SK-N-MC (cell line): ENCODE data around the gene ABHD16B.

Experiments
- DNase-seq: peaks from one replicate; pipeline ENCODE4 v3.0.0-alpha.2; 2011; ENCODE audit warnings: low read depth, low spot score
- H3K27ac ChIP-seq: fragments of 200-600 bp; sonication (generic); 2 replicates; pipeline ENCODE4 v1.5.1; 2016; ENCODE audit warnings: mixed run types
- H3K36me3 ChIP-seq: fragments of 200-600 bp; sonication (generic); 2 replicates; pipeline ENCODE4 v1.6.1; 2017; ENCODE audit warnings: antibody characterized with exemption, low read length, mixed read lengths; ENCODE audit not compliant: insufficient read depth
- H3K4me3 ChIP-seq: fragments of 200-600 bp; sonication (generic); 2 replicates; pipeline ENCODE4 v1.5.1; 2016
- H3K9ac ChIP-seq: fragments of 200-600 bp; sonication (generic); 2 replicates; pipeline ENCODE4 v1.8.0; 2017; ENCODE audit warnings: mixed run types, mixed read lengths; ENCODE audit not compliant: insufficient read length
- H3K9me3 ChIP-seq: fragments of 200-600 bp; sonication (generic); 2 replicates; pipeline ENCODE4 v1.6.1; 2017; ENCODE audit warnings: low read depth, mild to moderate bottlenecking, antibody characterized with exemption, low read length, moderate library complexity, mixed read lengths
- EZH2 ChIP-seq: fragments of 200-600 bp; sonication (generic); IDR thresholded peaks from one replicate; pipeline ENCODE4 v1.6.1; 2017; ENCODE audit warnings: antibody characterized with exemption
- FOXP2 ChIP-seq: optimal IDR thresholded peaks from 2 replicates; pipeline ENCODE3; 2011; ENCODE audit warnings: mild to moderate bottlenecking, moderate library complexity; ENCODE audit not compliant: insufficient read depth; ENCODE audit errors: extremely low read length, control extremely low read depth
- POLR2AphosphoS5 ChIP-seq: IDR thresholded peaks from 2 replicates; pipeline ENCODE4 v1.6.1; 2012; ENCODE audit warnings: mild to moderate bottlenecking, low read depth, low read length, borderline replicate concordance

The ABHD16B gene

GRCh38 chr20:63889241-63890200, 28.2 kb downstream of the ABHD16B start:
- no peak for DNase-seq
- Histone ChIP-seq H3K4me3 (no peak overlapping the region), H3K9me3 (no peaks in the 10 kb centered on the region), H3K27ac (no peak overlapping the region), H3K36me3 (peaks cover 4% of the 10 kb centered on the region; the same call in 1 of the 2 replicates), H3K9ac (no peak overlapping the region)
- TF ChIP-seq FOXP2 (no peak), EZH2 (no peak), POLR2AphosphoS5 (no peak)

- no peaks in the 10 kb centered on the region for H3K9me3 ChIP-seq
- no peak overlapping the region for H3K9ac ChIP-seq
- H3K27ac ChIP-seq, result no peak overlapping the region
- no peak overlapping the region for H3K4me3 ChIP-seq
- DNase-seq, result no peak
- TF ChIP-seq FOXP2 (no peak), EZH2 (no peak), POLR2AphosphoS5 (no peak)
- H3K36me3 ChIP-seq, result peaks cover 4% of the 10 kb centered on the region; the same call in 1 of the 2 replicates
These were observed 28.9 kb downstream of the ABHD16B start for GRCh38 chr20:63890201-63890576.

- Histone ChIP-seq H3K9ac (no peak overlapping the region), H3K27ac (no peak overlapping the region), H3K9me3 (no peaks in the 10 kb centered on the region), H3K36me3 (peaks cover 4% of the 10 kb centered on the region; the same call in 1 of the 2 replicates), H3K4me3 (no peak overlapping the region)
- no peak for DNase-seq
- TF ChIP-seq POLR2AphosphoS5 (no peak), EZH2 (no peak), FOXP2 (no peak)
These were observed 29.3 kb downstream of the ABHD16B start for GRCh38 chr20:63890616-63891015.

- no peak for DNase-seq
- no peak for TF ChIP-seq EZH2
- TF ChIP-seq POLR2AphosphoS5, result no peak
- no peak for TF ChIP-seq FOXP2
- Histone ChIP-seq H3K36me3 (peaks cover 4% of the 10 kb centered on the region; the same call in 1 of the 2 replicates), H3K9ac (no peak overlapping the region), H3K27ac (no peak overlapping the region), H3K9me3 (no peaks in the 10 kb centered on the region), H3K4me3 (no peak overlapping the region)
These were observed 30.0 kb downstream of the ABHD16B start for GRCh38 chr20:63891061-63892002.

GRCh38 chr20:63892402-63892801, 31.1 kb downstream of the ABHD16B start:
- no peak overlapping the region for H3K4me3 ChIP-seq
- no peak overlapping the region for H3K9ac ChIP-seq
- TF ChIP-seq EZH2 (no peak), FOXP2 (no peak), POLR2AphosphoS5 (no peak)
- no peaks in the 10 kb centered on the region for H3K9me3 ChIP-seq
- no peak for DNase-seq
- peaks cover 4% of the 10 kb centered on the region; the same call in 1 of the 2 replicates for H3K36me3 ChIP-seq
- H3K27ac ChIP-seq, result no peak overlapping the region

GRCh38 chr20:63893999-63894357, 32.7 kb downstream of the ABHD16B start:
- no peak for TF ChIP-seq FOXP2
- TF ChIP-seq POLR2AphosphoS5, result no peak
- TF ChIP-seq EZH2, result no peak
- no peak overlapping the region for H3K9ac ChIP-seq
- no peaks in the 10 kb centered on the region for H3K9me3 ChIP-seq
- H3K36me3 ChIP-seq, result peaks cover 4% of the 10 kb centered on the region; the same call in 1 of the 2 replicates
- no peak for DNase-seq
- no peak overlapping the region for H3K4me3 ChIP-seq
- no peak overlapping the region; the same call in 1 of the 2 replicates for H3K27ac ChIP-seq

- no peak for TF ChIP-seq EZH2
- no peak for TF ChIP-seq FOXP2
- peak; percentile 39; the same call in 1 of the 2 replicates for TF ChIP-seq POLR2AphosphoS5
- DNase-seq, result peak; percentile 40
- Histone ChIP-seq H3K4me3 (peak within 1 kb of the TSS; percentile 89), H3K36me3 (peaks cover under 1% of the 10 kb centered on the region; the same call in 1 of the 2 replicates), H3K9me3 (no peaks in the 10 kb centered on the region), H3K9ac (peak within 1 kb of the TSS; percentile 78), H3K27ac (peak within 1 kb of the TSS; percentile 0)
These were observed 33.3 kb downstream of the ABHD16B start, which contains the start of gene DNAJC5 for GRCh38 chr20:63894358-63895201. Gene DNAJC5 (plus strand): TSS chr20:63895126. CDS start chr20:63928346, 33,220 bp downstream.

- TF ChIP-seq POLR2AphosphoS5 (no peak), EZH2 (no peak), FOXP2 (no peak)
- peak overlapping the region; percentile 0; the same call in 1 of the 2 replicates for H3K27ac ChIP-seq
- H3K4me3 ChIP-seq, result peak overlapping the region; percentile 89
- peak overlapping the region; percentile 78 for H3K9ac ChIP-seq
- no peak for DNase-seq
- H3K9me3 ChIP-seq, result no peaks in the 10 kb centered on the region
- no peaks in the 10 kb centered on the region; the same call in 1 of the 2 replicates for H3K36me3 ChIP-seq
These were observed 34.1 kb downstream of the ABHD16B start for GRCh38 chr20:63895202-63895951.
